ENCODE results near the gene SERPINA12.

- TF ChIP-seq CTCF (IDR thresholded peaks at IDR 0.05) = no peak
- TF ChIP-seq POLR2A (IDR thresholded peaks at IDR 0.05) = no peak
Observed at GRCh38 chr14:94489336-94489735, 19.9 kb downstream of the SERPINA12 start.

Data from right lobe of liver (tissue), 4 donors.